GOT3 (cell line): ENCODE results near the gene KRT36.

ENCODE experiments used
- DNase-seq: peaks from one replicate; lab custom pipeline; 2025; ENCODE audit warnings: mixed read lengths; lab: John Stamatoyannopoulos, UW

KRT36 gene

DNA sequence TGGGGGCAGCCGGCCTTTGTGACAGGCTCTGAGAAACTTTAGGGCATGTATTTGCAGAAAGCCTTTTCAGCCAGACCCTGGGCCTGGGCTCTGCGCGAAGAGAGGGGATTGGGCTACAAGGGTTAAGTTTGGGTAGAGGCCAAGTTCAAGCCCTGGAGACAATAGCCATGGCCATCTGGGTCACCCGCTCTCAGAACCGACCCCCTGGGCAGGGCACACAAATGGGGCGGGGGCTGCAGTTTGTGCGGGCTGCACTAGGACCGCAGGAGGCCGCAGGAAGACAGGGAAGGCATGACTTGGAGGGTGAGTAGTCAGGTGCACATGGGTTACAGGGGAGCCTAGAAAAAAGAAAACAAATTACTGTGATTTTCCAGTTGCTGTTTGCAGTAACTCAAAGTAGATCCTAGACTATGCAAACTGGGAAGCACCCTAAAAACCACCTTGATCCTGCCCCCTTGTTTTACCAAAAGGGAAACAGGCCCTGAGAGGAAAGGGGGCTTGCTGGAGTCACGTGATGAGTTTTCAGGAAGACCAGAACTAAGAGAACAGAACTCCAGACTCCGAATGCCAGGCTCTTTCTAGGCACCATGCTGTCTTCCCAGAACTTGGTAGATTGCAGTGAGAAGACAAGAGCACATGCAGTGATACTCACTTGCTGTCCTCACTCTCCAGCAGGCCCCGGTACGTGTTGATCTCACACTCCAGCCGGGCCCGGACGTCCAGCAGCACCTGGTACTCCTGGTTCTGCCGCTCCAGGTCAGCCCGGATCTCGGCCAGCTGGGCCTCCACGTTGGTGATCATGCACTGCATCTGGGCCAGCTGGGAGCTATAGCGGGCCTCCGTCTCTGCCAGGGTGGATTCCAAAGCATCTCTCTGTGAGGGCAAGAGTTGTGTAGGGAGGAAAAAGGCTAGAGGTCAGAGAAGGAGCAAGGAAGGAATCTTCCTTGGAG, 12.6 kb downstream of the KRT36 start:
- no peak for DNase-seq

DNA sequence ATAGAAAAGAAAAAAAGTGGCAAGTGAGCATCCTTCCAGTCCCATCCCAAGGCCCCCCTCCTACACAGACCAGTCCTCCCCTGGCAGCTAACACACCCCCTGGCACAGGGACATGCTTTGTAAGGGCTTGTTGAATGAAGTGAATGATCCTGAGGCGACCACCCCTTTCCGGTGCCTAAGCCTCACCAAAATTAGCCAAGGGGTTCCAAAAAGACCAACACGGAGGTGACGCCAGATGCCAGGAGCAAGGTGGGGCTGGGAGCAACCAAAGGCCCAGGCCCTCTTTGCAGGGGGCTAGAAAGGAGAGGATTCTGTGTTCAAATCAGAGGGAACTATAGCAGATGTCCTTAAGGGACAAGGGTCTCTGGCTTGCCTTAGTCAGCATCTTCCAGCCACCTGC, 14.3 kb downstream of the KRT36 start:
- no peak for DNase-seq

DNA sequence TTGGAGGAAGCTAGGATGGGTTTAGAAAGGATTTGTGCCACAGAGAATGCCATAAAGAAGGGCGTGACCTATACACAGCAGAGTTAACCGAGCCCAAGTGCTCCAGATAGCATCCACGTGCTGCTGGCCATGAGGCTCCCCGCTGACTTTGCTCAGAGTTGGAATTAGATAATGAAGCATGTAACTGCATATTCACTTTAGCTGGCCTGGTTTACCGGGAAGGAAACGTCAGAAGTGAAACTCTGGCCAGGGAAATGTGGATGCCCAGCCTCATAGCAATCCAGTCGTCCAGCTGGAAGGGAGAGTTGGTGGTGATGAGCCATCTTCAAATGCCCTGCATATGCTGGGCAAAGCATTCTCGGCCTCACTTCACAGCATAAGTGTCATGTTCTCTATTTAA, 14.8 kb downstream of the KRT36 start:
- DNase-seq: no peak

DNA sequence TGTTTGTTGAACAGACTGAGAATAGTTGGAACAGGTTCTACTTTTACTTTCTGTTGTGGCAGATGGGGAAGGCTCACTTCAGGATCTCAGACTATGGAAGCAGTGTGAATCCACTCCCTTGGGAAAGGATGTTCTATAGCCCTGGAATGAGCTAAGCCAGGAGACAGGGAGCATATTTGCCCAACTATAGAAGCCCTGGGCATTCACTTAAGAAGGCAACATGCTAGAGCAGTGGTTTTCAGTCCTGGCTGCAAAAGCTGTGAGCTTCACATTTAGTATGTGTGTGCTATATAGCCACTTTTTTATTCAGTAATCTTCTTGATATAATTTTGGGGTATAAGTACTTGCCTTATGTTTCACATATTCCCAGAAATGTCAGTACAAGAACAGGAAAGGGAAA, 21.4 kb downstream of the KRT36 start:
- DNase-seq: no peak

DNA sequence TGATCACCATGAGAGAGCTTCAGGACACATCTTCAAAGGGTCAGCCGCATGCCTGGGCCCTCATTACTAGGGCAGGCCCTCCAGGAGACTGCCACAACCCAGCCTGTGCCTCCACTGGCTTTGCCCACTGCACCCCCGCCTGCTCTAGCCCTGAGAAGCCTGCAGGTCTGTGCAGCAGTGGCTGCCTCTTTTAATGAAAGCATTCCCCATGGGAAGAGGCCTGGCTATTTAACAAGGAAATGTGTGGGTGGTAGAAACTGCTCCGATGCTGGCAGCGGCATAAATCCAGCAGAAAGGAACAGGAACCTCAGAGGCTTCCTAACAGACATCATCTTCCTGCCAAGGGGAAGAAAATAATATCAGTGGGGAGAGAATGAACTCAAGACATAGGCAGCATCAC, 22.1 kb downstream of the KRT36 start:
- DNase-seq: no peak

DNA sequence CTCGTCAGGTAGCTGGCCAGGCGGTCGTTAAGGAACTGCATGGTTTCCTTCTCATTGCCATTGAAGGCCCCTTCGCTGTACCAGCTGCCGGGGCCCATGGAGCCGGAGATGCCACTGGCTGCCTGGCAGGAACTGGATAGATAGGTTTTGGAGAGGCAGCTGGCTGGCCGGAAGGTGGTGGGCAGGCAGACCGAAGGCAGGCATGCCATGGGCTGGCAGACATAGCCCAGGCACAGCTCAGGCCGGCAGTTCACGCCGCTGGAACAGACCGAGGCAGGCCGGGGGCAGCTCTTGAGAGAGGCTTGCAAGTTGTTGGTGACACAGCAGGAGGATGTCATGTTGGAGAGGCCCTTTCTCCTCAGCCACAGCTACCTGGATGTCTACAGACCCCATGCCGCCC, 22.7 kb downstream of the KRT36 start, which contains the start of gene KRT32:
Gene KRT32 (minus strand): TSS at position 399 of the 400 bp plus-strand sequence. CDS start 61 bp downstream, at position 338.
- DNase-seq: no peak

DNA sequence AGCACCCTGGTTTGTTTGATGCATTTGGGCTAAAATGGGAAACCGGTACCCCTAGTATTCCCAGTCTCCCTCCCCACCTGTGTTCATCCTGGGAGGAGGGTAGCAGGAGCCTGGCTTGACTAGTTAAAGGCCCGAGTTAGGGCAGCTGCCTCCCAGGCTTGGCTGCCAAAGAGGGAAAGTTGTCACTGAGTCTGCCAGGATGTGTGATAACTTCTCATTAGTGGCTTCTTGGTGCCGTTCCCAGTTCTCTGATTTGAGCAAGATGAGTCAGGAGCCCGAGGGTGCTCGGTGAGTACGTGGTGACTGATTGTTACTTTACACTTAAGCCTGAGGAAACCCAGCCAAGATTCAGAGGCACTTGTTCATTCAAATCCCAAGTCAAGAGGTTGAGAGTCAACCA, 25.0 kb downstream of the KRT36 start:
- DNase-seq: no peak

DNA sequence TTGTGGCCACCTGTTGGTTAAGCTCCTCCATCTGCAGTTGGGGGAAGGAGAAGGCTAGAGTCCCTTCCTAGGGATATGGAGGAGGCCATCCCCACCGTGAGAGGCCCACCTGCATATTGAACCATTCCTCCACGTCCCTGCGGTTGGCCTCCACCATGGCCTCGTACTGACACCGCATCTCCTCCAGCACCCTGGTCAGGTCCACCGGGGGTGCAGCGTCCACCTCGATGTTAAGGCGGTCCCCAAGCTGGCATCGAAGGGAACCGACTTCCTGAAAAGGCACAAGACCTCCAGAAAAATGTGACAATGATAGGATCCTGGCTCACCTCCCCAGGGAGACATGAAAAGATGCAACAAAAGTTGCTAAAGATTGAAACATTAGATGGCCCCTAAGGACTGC, 25.5 kb downstream of the KRT36 start:
- no peak for DNase-seq

DNA sequence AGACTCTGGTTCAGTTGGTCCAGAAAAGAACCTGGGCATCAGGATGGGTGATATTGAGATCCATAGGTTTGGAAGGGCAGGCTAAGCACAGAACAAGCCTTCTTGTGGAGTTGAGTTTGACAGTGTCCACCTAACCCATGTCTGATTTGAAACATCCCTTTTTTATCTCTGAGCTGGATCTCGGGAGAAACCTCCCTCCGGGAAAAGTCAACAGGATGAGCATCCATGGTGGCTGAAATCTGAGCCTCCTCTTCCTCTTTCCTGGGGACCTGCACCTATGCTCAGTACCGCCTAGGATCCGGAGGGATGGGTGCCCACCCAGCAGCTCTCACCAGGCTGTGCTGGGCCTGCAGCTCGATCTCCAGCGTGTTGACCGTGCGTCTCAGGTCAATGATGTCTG, 26.0 kb downstream of the KRT36 start:
- DNase-seq: no peak

DNA sequence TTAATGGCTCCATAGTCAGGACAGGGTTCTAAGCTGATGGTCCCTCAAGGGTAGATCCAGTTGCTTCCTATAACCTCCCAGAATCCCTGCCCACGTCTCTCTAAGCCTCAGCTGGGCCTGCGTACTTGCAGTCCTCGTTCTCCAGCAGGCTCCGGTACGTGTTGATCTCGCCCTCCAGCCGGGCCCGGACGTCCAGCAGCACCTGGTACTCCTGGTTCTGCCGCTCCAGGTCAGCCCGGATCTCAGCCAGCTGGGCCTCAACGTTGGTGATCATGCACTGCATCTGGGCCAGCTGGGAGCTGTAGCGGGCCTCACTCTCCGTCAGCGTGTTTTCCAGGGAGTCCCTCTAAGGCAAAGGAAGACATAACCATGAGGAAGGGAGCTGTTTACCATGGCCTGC, 27.0 kb downstream of the KRT36 start:
- DNase-seq: no peak

DNA sequence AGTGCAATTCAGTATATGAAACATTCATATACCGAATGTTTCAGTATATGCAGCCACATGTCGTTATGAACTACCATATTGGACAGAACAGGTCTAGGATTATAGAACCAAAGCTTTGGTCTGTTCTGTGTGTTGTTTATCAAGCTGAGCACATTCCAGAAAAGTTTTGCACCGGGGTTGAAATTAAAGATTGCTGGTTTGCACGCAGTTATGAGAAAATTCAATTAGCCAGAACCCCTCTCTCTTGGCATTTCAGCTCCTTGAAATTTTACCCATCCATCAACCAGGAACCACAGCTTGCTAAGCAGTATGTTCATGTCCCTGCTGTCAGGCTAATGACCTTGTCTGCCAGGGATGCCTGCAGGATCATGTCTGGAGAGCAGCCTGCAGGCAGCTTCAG, 32.0 kb downstream of the KRT36 start:
- no peak for DNase-seq

DNA sequence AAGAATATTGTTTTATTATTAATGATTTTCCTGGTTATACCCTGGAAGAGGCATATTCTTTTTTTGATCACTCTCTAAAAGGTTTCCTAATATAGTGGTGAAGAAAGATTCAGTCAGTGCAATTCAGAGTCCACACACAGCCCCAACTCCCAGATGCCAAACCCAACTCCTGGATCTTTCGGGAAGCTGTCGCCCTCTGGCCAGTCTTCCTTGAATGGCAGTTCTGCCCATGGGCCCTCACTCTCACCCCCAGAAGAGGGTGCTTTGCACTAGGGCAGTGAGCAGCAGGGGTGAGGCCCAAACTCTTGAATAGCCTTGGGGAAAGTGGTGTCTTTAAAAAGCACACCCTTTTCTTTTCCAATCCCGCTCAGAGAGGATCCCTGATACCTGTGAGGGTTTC, 33.5 kb downstream of the KRT36 start:
- no peak for DNase-seq

DNA sequence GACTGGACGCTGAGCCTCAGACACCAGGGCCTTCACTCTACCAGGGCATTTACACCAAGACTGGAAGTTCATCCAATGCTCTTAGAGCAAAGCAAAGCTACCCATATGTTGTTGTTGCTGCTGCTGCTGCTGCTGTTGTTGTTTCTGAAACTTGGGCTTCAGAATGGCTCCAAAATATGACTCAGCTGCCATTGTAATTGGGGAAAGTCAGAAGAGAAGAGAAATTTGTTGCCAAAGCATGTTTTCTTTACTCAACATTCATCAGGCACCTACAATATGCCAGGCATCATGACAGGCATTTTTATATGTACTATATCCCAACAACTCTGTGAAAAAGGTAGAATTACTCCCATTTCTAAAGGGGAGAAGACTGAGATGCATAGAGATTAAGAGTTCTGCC, 34.5 kb downstream of the KRT36 start:
- no peak for DNase-seq

DNA sequence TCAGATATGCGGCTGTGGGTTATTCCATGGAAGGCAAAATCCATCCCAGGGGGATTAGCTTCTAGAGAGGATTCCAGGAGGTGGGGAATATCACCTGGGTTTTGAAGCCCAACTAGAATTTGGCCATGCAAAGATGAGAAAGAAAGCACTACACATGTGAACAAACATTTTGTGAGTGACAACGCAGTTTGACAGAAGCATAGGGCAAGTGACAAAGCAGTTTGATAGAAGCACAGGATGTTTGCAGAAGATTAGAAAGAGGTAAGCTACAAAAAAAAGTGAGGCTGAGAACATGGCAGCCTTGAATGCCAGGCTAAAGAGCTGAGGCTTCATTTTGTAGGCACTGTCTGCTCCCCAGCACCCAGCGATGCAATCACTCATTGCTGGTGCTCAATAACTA, 36.6 kb downstream of the KRT36 start:
- no peak for DNase-seq

DNA sequence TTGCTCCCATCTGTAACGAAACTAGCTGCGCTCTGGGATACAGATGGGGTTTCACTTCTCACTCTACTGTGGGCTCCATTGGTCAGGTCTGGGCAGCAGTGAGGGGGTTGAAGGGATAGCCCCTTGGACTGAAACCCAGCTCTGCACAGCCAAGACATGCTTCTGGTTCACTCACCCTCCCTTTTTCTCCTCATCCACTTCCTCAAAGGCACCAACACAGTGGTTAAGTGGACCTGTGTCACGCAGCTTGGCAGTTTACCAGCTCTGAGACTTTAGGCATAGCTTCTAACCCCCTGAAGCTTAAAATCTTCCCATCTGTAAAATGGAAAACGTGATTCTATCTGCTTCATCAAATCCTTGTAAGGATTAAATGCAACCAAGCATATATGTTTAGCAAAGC, 37.4 kb downstream of the KRT36 start:
- DNase-seq: no peak

DNA sequence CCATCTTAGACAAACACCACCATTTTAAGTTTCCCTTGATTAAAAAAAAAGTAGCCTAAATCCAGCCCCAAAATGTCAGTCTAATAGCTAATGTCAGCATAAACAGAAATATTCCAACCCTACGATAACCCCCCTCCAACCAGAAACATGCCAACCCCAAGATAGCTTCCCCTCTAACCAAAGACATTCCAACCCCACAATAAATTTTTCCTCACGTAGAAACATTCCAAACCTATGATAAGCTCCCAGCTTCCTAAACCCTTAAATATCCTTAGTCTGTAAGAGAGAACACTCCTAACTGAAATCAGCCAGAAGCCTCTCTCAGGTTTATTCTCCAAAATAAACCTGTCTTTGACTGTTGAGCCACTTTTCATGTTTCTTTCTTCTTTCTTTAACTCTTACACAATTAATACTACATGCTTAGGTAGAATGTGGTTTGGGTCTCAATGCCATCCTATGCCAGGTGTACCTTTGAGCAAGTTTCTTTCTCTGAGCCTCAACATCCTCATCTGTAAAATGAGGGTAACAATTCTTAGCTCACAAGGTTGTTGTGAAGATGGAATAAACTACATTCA, 38.5 kb downstream of the KRT36 start:
- DNase-seq: no peak

DNA sequence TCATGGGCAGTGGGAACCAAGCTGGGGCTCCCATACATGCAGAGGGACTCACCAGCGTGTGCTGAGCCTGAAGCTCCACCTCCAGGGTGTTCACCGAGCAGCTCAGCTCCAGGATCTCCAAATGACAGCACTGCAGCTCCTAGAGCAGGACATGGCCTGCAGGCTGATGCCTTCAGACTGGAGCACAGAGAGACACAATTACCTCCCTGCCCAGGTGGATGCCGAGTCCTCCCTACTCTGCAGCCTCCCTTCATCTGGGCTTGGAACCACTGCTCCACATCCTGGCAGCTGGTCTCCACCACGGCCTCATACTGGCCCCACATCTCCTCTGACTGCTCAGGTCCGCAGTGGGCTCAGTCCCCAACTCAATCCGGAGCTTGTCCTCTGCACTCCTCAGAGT, 40.7 kb downstream of the KRT36 start:
- no peak for DNase-seq

DNA sequence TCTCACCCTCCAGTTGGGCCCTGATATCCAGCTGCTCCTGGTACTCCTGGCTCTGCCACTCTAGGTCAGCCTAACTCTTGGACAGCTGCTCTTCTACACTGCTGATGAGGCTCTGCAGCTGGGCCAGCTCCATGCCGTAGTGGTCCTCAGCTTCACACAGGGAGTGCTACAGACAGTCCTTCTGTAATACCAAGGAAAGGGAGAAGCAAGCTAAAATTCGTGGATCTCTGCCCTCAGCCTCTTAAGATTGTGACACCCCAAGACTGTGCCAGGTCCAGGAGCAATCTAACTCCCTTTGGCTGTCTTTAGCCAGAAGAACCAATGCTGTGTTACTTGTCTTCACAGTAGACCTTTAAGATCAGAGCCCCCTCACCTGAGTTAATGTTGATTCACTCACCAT, 41.2 kb downstream of the KRT36 start:
- no peak for DNase-seq

DNA sequence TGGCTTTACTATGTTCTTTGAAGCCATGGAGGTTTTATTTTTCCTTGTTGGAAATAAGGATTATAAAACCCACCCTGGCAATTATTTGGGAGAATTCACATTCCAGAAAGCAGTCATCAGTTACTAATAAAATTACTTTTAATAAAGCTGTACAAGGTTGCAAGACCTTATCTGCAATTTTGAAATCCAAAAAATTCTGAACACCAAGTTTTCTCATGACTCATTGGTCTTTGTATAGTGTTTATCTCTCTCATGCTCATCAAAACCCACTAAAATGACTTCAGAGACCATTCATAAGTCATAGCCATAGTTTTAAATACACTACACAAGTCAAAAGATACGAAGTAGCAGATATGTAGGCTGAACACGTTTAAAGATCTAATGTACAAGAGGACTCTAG, 42.9 kb downstream of the KRT36 start:
- DNase-seq: no peak

DNA sequence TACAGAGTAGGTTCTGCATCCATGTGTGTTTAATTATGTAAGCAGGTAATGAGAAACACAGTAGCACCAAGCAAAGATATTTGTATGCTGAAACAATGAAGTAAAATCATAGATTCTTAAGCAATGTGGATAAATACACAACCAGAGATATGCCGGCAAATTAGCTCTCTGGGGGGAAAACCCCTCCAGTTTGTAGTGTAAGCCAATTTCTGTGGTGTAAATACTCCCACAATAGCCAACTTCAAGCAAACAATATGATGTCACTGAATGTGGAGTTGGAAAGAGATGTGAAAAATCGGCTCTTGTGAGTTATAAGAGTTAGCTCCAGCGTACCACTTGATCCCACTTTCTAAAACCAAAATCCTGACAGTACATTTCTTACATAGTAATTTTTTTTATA, 45.1 kb downstream of the KRT36 start:
- no peak for DNase-seq

DNA sequence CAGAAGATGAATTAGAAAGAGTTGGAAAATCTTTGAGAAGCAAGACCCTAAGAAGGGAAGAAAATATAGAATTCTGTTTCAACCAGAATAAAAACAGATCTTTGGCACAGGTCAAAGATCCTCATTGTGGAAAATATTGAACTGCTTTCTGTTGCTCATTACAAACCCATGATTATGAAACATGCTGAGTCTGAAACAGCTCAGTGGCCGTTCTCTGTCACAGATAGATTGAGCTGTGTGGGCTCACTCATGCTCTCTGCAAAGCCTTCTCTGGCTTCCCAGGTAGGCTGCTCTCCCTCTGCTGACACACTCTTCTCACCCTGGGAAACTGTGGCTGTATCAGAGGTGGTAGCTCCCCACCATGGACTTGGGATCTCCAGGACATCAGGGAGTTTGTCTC, 45.5 kb downstream of the KRT36 start:
- DNase-seq: no peak

DNA sequence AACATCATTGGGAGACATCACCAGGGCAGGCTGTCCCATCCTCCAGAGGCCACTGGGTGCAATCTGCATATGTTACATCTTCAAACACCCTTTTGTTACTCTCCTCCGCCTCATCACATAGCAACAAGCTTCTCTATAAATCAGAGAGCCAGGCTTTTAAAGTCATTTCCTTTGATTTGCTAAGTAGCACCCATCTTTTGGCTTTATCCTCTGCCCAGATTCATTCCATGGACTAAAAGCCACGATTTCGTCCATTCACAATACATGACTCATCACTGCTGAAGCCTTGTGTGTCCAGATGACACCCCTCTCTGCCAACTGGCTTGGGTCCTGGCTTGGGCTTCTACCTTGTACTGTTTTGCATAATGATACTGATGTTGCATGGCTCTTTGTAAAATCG, 47.0 kb downstream of the KRT36 start:
- DNase-seq: no peak

DNA sequence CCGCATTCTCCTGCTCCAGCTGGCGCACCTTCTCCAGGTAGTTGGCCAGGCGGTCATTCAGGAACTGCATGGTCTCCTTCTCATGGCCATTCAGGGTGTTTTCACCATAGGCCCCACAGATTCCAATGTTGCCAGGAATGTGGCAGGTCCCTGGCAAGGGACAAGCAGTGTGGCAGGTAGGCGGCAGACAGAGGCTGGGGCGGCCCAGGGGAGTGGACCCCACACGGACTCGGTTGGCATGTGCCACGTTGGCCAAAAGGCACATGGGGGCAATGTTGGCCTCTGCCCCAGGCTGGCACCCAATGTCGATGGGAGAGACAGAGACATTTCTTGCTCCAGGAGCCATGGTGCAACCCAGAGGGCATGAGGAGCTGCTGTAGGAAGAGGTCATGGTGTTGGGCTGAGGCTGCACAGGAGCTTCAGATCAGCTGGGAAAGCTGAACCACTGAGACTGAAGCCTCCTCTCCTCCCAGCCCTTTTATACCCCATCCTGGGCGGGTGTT, 49.1 kb downstream of the KRT36 start, which contains the start of gene KRT38:
Gene KRT38 (minus strand): TSS at position 453 of the 503 bp plus-strand sequence. CDS start 62 bp downstream, at position 391.
- no peak for DNase-seq
